Thyroid gland (tissue), 4 donors: ENCODE results near the gene SCAPER. TPM values are rescaled to one million over a fixed set of nuclear protein-coding genes. Genes with fewer than 3 reads are reported as not detected.

Experiments
- DNase-seq, 2 donors: peaks; one replicate each; pipeline ENCODE4 v3.0.0-alpha.2; 2019
- H3K27ac ChIP-seq, 3 donors: fragments of 200-600 bp; sonication (generic); 1 replicate in 2 of 3; 2 replicates in 1 of 3; pipeline ENCODE4 v1.5.1; 2016 to 2019; ENCODE audit warnings: mild to moderate bottlenecking in 1 of 3, moderate library complexity in 1 of 3
- H3K27me3 ChIP-seq: fragments of 200-600 bp; sonication (generic); one replicate; pipeline ENCODE4 v1.5.1; 2019
- H3K36me3 ChIP-seq, 2 donors: fragments of 200-600 bp; sonication (generic); one replicate each; pipeline ENCODE4 v1.5.1; 2016 to 2019
- H3K4me1 ChIP-seq, 2 donors: fragments of 200-600 bp; sonication (generic); one replicate each; pipeline ENCODE4 v1.5.1; 2017 to 2019
- H3K4me3 ChIP-seq, 3 donors: fragments of 200-600 bp; sonication (generic); replicated peaks in 1 of 3; 1 replicate in 2 of 3; 2 replicates in 1 of 3; pipeline ENCODE4 v1.5.1; 2016; ENCODE audit warnings: mild to moderate bottlenecking in 1 of 3
- H3K9me3 ChIP-seq: fragments of 200-600 bp; sonication (generic); one replicate; pipeline ENCODE4 v1.5.1; 2017
- CTCF ChIP-seq, 6 experiments: fragments of 200-600 bp in 3 of 6; fragments of 450-650 bp in 3 of 6; sonication (generic) in 3 of 6; IDR thresholded peaks; one replicate each; pipeline ENCODE4 v1.5.1; 2016 to 2019; ENCODE audit warnings: antibody characterized with exemption in 6 of 6, mild to moderate bottlenecking in 2 of 6, inconsistent platforms in 1 of 6, moderate library complexity in 1 of 6
- POLR2A ChIP-seq, 2 donors: fragments of 450-650 bp; IDR thresholded peaks; one replicate each; pipeline ENCODE4 v1.6.1; 2017; ENCODE audit warnings: antibody characterized with exemption in 2 of 2, mild to moderate bottlenecking in 2 of 2, moderate library complexity in 1 of 2
- WGBS, 2 donors: methylation state at CpG; one replicate each; pipeline ENCODE4 v1.1.5; 2017; 5-methylcytosine and 5-hydroxymethylcytosine counted together
- intact Hi-C: fragments of 100-400 bp; cut with DNase I; formaldehyde crosslinking; loops from one replicate; pipeline ENCODE4 v1.15.1; 2023
- total RNA-seq, 4 donors: library from RNA; depleted of rRNA; stranded (reverse); fragments of >200 nt; gene quantifications; one replicate each; pipeline ENCODE4 v1.2.3, GENCODE V29; 2016

SCAPER gene
- total RNA-seq, 4 donors from 2014 or later: 45.2 to 90.8 (median 63.6) TPM

- no peak for DNase-seq
- H3K9me3 ChIP-seq: no peaks in the 10 kb centered on the region
- H3K36me3 ChIP-seq: no peaks in the 10 kb centered on the region
- TF ChIP-seq POLR2A (IDR thresholded peaks at IDR 0.05) (no peak), CTCF (IDR thresholded peaks at IDR 0.05) (no peak)
- no peaks in the 10 kb centered on the region for H3K27me3 ChIP-seq
- 48 to 57% methylated on average over 1 of the region's 1 CpG for WGBS, 2 donors
- H3K4me1 ChIP-seq: no peaks in the 10 kb centered on the region
- intact Hi-C loops: no loop called here
- no peak overlapping the region for H3K27ac ChIP-seq
- no peak overlapping the region for H3K4me3 ChIP-seq
Observed at GRCh38 chr15:76451540-76451939, 453.6 kb downstream of the SCAPER start.

- no peak overlapping the region for H3K27ac ChIP-seq
- no peaks in the 10 kb centered on the region for H3K9me3 ChIP-seq
- WGBS, 2 donors: 88 to 96% methylated on average over 1 of the region's 1 CpG
- no peak overlapping the region for H3K4me3 ChIP-seq
- no peak for DNase-seq
- intact Hi-C loops: no loop called here
- H3K36me3 ChIP-seq: no peaks in the 10 kb centered on the region
- no peaks in the 10 kb centered on the region for H3K4me1 ChIP-seq
- H3K27me3 ChIP-seq: no peaks in the 10 kb centered on the region
- TF ChIP-seq CTCF (IDR thresholded peaks at IDR 0.05) (no peak), POLR2A (IDR thresholded peaks at IDR 0.05) (no peak)
Observed at GRCh38 chr15:76449455-76449854, 455.7 kb downstream of the SCAPER start.

DNA sequence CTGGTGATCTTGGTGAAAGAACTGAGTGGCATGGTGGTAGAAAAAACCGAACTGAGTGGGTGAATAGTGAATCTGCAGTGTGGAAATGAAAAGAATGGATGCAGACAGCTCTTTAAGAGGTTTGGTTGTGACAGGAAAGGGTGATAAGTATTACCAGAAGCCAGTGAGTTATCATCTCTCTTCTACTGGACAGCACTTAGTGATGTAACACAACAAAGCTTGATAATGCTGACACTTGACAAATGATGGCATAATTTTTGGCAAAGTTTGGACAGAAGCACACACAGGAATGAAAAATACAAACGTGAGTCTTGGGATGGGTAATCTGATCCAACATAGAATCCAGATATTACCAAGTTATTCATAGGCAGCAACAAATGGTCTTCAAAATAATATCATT, 456.4 kb downstream of the SCAPER start:
- Histone ChIP-seq H3K36me3 (no peaks in the 10 kb centered on the region), H3K9me3 (no peaks in the 10 kb centered on the region), H3K4me1 (no peaks in the 10 kb centered on the region), H3K27ac (no peak overlapping the region), H3K4me3 (no peak overlapping the region), H3K27me3 (no peaks in the 10 kb centered on the region)
- no peak for TF ChIP-seq CTCF (IDR thresholded peaks at IDR 0.05)
- TF ChIP-seq POLR2A (IDR thresholded peaks at IDR 0.05): no peak
- intact Hi-C loops: no loop called here
- WGBS, 2 donors: 66 to 87% methylated on average over 2 of the region's 2 CpGs
- no peak for DNase-seq

- Histone ChIP-seq H3K4me1 (no peaks in the 10 kb centered on the region), H3K9me3 (no peaks in the 10 kb centered on the region), H3K27me3 (no peaks in the 10 kb centered on the region), H3K4me3 (no peak overlapping the region), H3K27ac (no peak overlapping the region), H3K36me3 (no peaks in the 10 kb centered on the region)
- intact Hi-C loops: no loop called here
- DNase-seq: no peak
- no peak for TF ChIP-seq POLR2A (IDR thresholded peaks at IDR 0.05)
- 95 to 96% methylated on average over 2 of the region's 2 CpGs for WGBS, 2 donors
Observed at GRCh38 chr15:76447728-76448441, 457.3 kb downstream of the SCAPER start.

GRCh38 chr15:76440441-76440840, 464.7 kb downstream of the SCAPER start:
- intact Hi-C loops: no loop called here
- H3K27ac ChIP-seq: no peak overlapping the region
- peaks cover 0 to 8% of the 10 kb centered on the region in 2 donors for H3K4me1 ChIP-seq
- no peak for DNase-seq
- no peaks in the 10 kb centered on the region for H3K27me3 ChIP-seq
- WGBS, 2 donors: 68 to 80% methylated on average over 3 of the region's 3 CpGs
- no peak overlapping the region for H3K4me3 ChIP-seq
- TF ChIP-seq POLR2A (IDR thresholded peaks at IDR 0.05) (no peak), CTCF (IDR thresholded peaks at IDR 0.05) (no peak)
- H3K36me3 ChIP-seq: no peaks in the 10 kb centered on the region
- no peaks in the 10 kb centered on the region for H3K9me3 ChIP-seq
